ENCODE measurements around the gene TRIM26.

DNA sequence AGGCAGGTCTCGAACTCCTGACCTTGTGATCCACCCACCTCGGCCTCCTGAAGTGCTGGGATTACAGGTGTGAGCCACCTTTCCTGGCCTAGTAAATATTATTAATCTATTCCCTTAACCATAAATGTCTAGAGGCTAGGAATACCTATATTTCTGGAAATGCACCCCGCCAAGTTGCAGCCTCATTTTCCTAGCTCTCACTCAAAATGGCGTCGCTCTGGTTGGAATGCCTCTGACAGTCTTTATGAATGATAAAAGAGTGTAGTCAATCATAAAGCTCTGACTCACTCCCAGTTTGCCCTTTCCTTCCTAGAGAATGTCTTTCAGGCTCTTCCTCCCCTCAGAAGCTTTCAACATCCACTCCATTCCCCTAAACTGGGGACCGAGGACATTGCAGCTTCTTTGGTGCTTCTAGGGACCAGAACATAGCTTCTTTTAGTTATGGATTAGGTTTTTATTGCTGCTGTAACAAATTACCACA is 14.1 kb upstream of the TRIM26 start:
- TF ChIP-seq POLR2AphosphoS5 (IDR thresholded peaks at IDR 0.05; ENCODE audit: low read depth, low read length) (no peak), MXI1 (IDR thresholded peaks at IDR 0.05; ENCODE audit: low read depth, low read length) (no peak), EZH2phosphoT487 (IDR thresholded peaks at IDR 0.05; ENCODE audit: borderline replicate concordance, low read depth) (no peak), EP300 (IDR thresholded peaks at IDR 0.05; ENCODE audit: borderline replicate concordance in 1 of 2, low read depth in 1 of 2, low read length in 1 of 2) (no peak), CHD2 (IDR thresholded peaks at IDR 0.05; ENCODE audit: low read length, partially characterized antibody) (no peak), RXRA (IDR thresholded peaks at IDR 0.05; ENCODE audit: borderline replicate concordance, low read depth) (no peak), TAF1 (IDR thresholded peaks at IDR 0.05; ENCODE audit: borderline replicate concordance, low read depth, low read length) (no peak), YY1 (IDR thresholded peaks at IDR 0.05; ENCODE audit: low read depth) (no peak), SMC3 (IDR thresholded peaks at IDR 0.05; ENCODE audit: low read depth, low read length) (no peak)
- TF ChIP-seq, protein P1, sequence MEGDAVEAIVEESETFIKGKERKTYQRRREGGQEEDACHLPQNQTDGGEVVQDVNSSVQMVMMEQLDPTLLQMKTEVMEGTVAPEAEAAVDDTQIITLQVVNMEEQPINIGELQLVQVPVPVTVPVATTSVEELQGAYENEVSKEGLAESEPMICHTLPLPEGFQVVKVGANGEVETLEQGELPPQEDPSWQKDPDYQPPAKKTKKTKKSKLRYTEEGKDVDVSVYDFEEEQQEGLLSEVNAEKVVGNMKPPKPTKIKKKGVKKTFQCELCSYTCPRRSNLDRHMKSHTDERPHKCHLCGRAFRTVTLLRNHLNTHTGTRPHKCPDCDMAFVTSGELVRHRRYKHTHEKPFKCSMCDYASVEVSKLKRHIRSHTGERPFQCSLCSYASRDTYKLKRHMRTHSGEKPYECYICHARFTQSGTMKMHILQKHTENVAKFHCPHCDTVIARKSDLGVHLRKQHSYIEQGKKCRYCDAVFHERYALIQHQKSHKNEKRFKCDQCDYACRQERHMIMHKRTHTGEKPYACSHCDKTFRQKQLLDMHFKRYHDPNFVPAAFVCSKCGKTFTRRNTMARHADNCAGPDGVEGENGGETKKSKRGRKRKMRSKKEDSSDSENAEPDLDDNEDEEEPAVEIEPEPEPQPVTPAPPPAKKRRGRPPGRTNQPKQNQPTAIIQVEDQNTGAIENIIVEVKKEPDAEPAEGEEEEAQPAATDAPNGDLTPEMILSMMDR (IDR thresholded peaks at IDR 0.05), result no peak
- TF ChIP-seq, protein P2, sequence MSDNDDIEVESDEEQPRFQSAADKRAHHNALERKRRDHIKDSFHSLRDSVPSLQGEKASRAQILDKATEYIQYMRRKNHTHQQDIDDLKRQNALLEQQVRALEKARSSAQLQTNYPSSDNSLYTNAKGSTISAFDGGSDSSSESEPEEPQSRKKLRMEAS (IDR thresholded peaks at IDR 0.05; ENCODE audit: low read depth), result no peak
- TF ChIP-seq, protein P3, sequence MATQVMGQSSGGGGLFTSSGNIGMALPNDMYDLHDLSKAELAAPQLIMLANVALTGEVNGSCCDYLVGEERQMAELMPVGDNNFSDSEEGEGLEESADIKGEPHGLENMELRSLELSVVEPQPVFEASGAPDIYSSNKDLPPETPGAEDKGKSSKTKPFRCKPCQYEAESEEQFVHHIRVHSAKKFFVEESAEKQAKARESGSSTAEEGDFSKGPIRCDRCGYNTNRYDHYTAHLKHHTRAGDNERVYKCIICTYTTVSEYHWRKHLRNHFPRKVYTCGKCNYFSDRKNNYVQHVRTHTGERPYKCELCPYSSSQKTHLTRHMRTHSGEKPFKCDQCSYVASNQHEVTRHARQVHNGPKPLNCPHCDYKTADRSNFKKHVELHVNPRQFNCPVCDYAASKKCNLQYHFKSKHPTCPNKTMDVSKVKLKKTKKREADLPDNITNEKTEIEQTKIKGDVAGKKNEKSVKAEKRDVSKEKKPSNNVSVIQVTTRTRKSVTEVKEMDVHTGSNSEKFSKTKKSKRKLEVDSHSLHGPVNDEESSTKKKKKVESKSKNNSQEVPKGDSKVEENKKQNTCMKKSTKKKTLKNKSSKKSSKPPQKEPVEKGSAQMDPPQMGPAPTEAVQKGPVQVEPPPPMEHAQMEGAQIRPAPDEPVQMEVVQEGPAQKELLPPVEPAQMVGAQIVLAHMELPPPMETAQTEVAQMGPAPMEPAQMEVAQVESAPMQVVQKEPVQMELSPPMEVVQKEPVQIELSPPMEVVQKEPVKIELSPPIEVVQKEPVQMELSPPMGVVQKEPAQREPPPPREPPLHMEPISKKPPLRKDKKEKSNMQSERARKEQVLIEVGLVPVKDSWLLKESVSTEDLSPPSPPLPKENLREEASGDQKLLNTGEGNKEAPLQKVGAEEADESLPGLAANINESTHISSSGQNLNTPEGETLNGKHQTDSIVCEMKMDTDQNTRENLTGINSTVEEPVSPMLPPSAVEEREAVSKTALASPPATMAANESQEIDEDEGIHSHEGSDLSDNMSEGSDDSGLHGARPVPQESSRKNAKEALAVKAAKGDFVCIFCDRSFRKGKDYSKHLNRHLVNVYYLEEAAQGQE (IDR thresholded peaks at IDR 0.05; ENCODE audit: low read depth, low read length), result no peak
- TF ChIP-seq, protein P4, sequence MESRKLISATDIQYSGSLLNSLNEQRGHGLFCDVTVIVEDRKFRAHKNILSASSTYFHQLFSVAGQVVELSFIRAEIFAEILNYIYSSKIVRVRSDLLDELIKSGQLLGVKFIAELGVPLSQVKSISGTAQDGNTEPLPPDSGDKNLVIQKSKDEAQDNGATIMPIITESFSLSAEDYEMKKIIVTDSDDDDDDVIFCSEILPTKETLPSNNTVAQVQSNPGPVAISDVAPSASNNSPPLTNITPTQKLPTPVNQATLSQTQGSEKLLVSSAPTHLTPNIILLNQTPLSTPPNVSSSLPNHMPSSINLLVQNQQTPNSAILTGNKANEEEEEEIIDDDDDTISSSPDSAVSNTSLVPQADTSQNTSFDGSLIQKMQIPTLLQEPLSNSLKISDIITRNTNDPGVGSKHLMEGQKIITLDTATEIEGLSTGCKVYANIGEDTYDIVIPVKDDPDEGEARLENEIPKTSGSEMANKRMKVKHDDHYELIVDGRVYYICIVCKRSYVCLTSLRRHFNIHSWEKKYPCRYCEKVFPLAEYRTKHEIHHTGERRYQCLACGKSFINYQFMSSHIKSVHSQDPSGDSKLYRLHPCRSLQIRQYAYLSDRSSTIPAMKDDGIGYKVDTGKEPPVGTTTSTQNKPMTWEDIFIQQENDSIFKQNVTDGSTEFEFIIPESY (IDR thresholded peaks at IDR 0.05; ENCODE audit: borderline replicate concordance, low read depth), result no peak

Data from SK-N-SH (cell line).